ENCODE results near the gene C9orf85.
A peak's percentile ranks its signal among the peaks of the same experiment; 100 is the strongest.

C9orf85 gene

GRCh38 chr9:71908825-71909224 lies 2.6 kb upstream of the C9orf85 start:
- DNase-seq = peak; percentile 21

GRCh38 chr9:71909887-71910649 lies 1.4 kb upstream of the C9orf85 start:
- peak; percentile 84 for DNase-seq

GRCh38 chr9:71910650-71911060 lies 784 bp upstream of the C9orf85 start:
- DNase-seq = peak; percentile 84

GRCh38 chr9:71911908-71912335 lies 483 bp downstream of the C9orf85 start:
- peak; percentile 73 for DNase-seq

- no peak for DNase-seq
Observed at GRCh38 chr9:71915495-71915894, 4.1 kb downstream of the C9orf85 start.

- no peak for DNase-seq
Observed at GRCh38 chr9:71916834-71917534, 5.5 kb downstream of the C9orf85 start.

GRCh38 chr9:71918419-71918818 lies 7.0 kb downstream of the C9orf85 start:
- no peak for DNase-seq

- no peak for DNase-seq
Observed at GRCh38 chr9:71920456-71921189, 9.2 kb downstream of the C9orf85 start.

- no peak for DNase-seq
Observed at GRCh38 chr9:71921190-71921814, 9.9 kb downstream of the C9orf85 start.

- DNase-seq = no peak
Observed at GRCh38 chr9:71924576-71924975, 13.1 kb downstream of the C9orf85 start.

- no peak for DNase-seq
Observed at GRCh38 chr9:71925834-71926233, 14.4 kb downstream of the C9orf85 start.

- DNase-seq = no peak
Observed at GRCh38 chr9:71928376-71928775, 16.9 kb downstream of the C9orf85 start.

GRCh38 chr9:71928806-71929205 lies 17.4 kb downstream of the C9orf85 start:
- DNase-seq = no peak

- no peak for DNase-seq
Observed at GRCh38 chr9:71929223-71929622, 17.8 kb downstream of the C9orf85 start.

GRCh38 chr9:71929791-71930440 lies 18.5 kb downstream of the C9orf85 start:
- no peak for DNase-seq

GRCh38 chr9:71931166-71931565 lies 19.7 kb downstream of the C9orf85 start:
- no peak for DNase-seq

GRCh38 chr9:71936066-71936465 lies 24.6 kb downstream of the C9orf85 start:
- DNase-seq = no peak

- DNase-seq = no peak
Observed at GRCh38 chr9:71937070-71937625, 25.7 kb downstream of the C9orf85 start.

- DNase-seq = no peak
Observed at GRCh38 chr9:71937898-71938297, 26.5 kb downstream of the C9orf85 start.

GRCh38 chr9:71941060-71941568 lies 29.7 kb downstream of the C9orf85 start:
- DNase-seq = no peak

GRCh38 chr9:71941998-71942567 lies 30.6 kb downstream of the C9orf85 start:
- DNase-seq = no peak
